WERI-Rb-1 (cell line): Measurements from ENCODE around the gene SEMA3B.

Source experiments
- DNase-seq: peaks from one replicate; pipeline ENCODE4 v3.0.0-alpha.2; 2020
- H3K27ac ChIP-seq: fragments of 250-450 bp; sonication (Bioruptor Pico); 2 replicates; pipeline ENCODE4 v1.5.1; 2020; ENCODE audit warnings: mild to moderate bottlenecking, moderate library complexity
- H3K27me3 ChIP-seq: fragments of 250-450 bp; sonication (Bioruptor Pico); 2 replicates; pipeline ENCODE4 v1.5.1; 2021; ENCODE audit warnings: mild to moderate bottlenecking, low read depth, moderate library complexity; ENCODE audit not compliant: insufficient read depth, severe bottlenecking
- H3K36me3 ChIP-seq: fragments of 250-450 bp; sonication (Bioruptor Pico); 2 replicates; pipeline ENCODE4 v1.5.1; 2020; ENCODE audit warnings: mild to moderate bottlenecking, moderate library complexity
- H3K4me3 ChIP-seq: 2 replicates; pipeline ENCODE4 v1.5.1; 2011; ENCODE audit warnings: low read depth, mild to moderate bottlenecking, control low read depth, low read length
- H3K9me3 ChIP-seq: fragments of 250-450 bp; sonication (Bioruptor Pico); 2 replicates; pipeline ENCODE4 v1.5.1; 2021; ENCODE audit warnings: mild to moderate bottlenecking, moderate library complexity; ENCODE audit not compliant: severe bottlenecking
- TF ChIP-seq, protein P1 (sequence below): IDR thresholded peaks from 2 replicates; pipeline ENCODE4 v1.5.1; 2011; ENCODE audit warnings: low read depth, mild to moderate bottlenecking, control low read depth, inconsistent platforms, low read length

Gene SEMA3B

DNA sequence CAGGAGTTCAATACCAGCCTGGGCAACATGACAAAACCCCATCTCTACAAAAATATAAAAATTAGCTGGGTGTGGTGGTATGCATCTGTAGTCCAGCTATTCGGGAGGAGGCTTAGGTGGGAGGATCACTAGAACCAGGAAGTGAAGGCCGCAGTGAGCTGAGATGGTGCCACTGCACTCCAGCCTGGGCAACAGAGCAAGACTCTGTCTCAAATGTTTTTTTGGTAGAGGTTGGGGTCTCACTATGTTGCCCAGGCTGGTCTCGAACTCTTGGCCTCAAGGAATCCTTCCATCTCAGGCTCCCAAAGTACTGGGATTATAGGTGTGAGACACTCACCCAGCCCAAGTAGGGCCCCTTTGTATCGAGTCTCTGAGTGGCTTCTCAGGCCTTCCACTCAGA, 25.1 kb downstream of the SEMA3B start:
- H3K27ac ChIP-seq, result no peak overlapping the region
- H3K9me3 ChIP-seq, result no peaks in the 10 kb centered on the region
- H3K4me3 ChIP-seq, result no peak overlapping the region
- peaks cover 19% of the 10 kb centered on the region for H3K36me3 ChIP-seq
- TF ChIP-seq, protein P1, sequence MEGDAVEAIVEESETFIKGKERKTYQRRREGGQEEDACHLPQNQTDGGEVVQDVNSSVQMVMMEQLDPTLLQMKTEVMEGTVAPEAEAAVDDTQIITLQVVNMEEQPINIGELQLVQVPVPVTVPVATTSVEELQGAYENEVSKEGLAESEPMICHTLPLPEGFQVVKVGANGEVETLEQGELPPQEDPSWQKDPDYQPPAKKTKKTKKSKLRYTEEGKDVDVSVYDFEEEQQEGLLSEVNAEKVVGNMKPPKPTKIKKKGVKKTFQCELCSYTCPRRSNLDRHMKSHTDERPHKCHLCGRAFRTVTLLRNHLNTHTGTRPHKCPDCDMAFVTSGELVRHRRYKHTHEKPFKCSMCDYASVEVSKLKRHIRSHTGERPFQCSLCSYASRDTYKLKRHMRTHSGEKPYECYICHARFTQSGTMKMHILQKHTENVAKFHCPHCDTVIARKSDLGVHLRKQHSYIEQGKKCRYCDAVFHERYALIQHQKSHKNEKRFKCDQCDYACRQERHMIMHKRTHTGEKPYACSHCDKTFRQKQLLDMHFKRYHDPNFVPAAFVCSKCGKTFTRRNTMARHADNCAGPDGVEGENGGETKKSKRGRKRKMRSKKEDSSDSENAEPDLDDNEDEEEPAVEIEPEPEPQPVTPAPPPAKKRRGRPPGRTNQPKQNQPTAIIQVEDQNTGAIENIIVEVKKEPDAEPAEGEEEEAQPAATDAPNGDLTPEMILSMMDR, result no peak
- DNase-seq, result no peak
- no peaks in the 10 kb centered on the region for H3K27me3 ChIP-seq

DNA sequence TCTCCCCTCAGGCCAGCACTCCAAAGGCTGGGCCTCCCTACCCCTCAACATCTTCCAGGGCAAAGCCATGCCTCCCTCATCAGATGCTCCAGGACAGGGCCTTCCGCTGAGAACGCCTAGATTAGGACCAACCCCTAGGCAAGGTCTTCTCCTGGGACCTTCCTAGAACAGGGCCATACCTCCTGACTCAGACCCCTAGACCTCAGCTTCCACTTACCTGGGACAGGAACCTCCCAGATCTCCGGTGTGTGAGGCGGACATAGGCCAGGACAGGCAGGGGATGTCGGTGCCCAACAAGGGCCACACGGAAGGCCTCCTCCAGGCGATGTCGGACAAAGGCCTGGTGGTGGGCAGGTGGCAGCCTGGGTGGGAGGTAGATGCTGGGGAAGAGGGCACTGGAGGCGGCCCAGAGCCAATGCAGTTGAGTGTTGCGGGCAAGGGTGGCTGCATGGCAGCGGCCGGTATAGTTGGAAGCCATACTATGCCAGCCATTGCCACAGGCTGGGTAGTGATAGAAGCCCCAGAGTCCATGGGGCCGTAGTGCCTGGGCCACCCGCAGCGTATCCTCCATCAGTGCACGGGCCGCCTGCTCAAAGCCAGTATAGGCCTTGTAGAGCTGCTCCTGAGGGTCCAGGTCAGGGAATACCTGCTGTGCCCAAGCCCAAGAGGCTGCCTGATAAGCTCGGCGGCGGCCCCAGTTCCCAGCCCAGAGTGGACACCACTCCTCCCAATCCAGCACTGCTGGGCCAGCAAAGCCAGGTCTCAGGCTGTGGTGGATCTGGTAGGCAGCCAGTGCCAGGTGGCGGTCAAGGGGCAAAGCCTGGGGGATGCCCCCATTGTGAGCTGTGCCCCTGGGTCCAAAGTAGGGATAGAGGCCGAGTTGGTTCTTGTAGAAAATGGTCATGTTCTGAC, 25.8 kb downstream of the SEMA3B start:
- TF ChIP-seq, protein P1, result no peak
- no peak for DNase-seq
- no peak overlapping the region for H3K4me3 ChIP-seq
- H3K27me3 ChIP-seq, result no peaks in the 10 kb centered on the region
- no peaks in the 10 kb centered on the region for H3K9me3 ChIP-seq
- H3K36me3 ChIP-seq, result peaks cover 12% of the 10 kb centered on the region
- H3K27ac ChIP-seq, result no peak overlapping the region

- TF ChIP-seq, protein P1, result no peak
- H3K27me3 ChIP-seq, result no peaks in the 10 kb centered on the region
- no peak overlapping the region for H3K27ac ChIP-seq
- no peak overlapping the region for H3K4me3 ChIP-seq
- peaks cover 3% of the 10 kb centered on the region; the same call in 1 of the 2 replicates for H3K36me3 ChIP-seq
- no peaks in the 10 kb centered on the region for H3K9me3 ChIP-seq
- DNase-seq, result no peak
Measured at GRCh38 chr3:50295553-50296431, 26.8 kb downstream of the SEMA3B start.

GRCh38 chr3:50296721-50297383, 27.9 kb downstream of the SEMA3B start:
- Histone ChIP-seq H3K4me3 (no peak overlapping the region), H3K27ac (no peak overlapping the region), H3K27me3 (no peaks in the 10 kb centered on the region), H3K9me3 (no peaks in the 10 kb centered on the region), H3K36me3 (0 out of 2 replicates have a peak, but pooled peaks cover under 1% of the 10 kb centered on the region)
- DNase-seq, result no peak
- TF ChIP-seq, protein P1, result no peak

GRCh38 chr3:50297384-50297775, 28.4 kb downstream of the SEMA3B start:
- TF ChIP-seq, protein P1, result no peak
- no peak overlapping the region for H3K27ac ChIP-seq

More at GRCh38 chr3:50297384-50297775, 28.4 kb downstream of the SEMA3B start:
- no peak for DNase-seq
- Histone ChIP-seq H3K27me3 (no peaks in the 10 kb centered on the region), H3K9me3 (no peaks in the 10 kb centered on the region), H3K36me3 (no peaks in the 10 kb centered on the region), H3K4me3 (no peak overlapping the region)
